Measurements from ENCODE around the gene TAF15. TPM values are rescaled to one million over a fixed set of nuclear protein-coding genes. Genes with fewer than 3 reads are reported as not detected.

TAF15 gene
- total and polyA plus RNA-seq, 2 of the 13 experiments (the other 11 are each of a cell fraction or from before 2014, with no cell fraction given): 25.2 to 26.5 TPM

DNA sequence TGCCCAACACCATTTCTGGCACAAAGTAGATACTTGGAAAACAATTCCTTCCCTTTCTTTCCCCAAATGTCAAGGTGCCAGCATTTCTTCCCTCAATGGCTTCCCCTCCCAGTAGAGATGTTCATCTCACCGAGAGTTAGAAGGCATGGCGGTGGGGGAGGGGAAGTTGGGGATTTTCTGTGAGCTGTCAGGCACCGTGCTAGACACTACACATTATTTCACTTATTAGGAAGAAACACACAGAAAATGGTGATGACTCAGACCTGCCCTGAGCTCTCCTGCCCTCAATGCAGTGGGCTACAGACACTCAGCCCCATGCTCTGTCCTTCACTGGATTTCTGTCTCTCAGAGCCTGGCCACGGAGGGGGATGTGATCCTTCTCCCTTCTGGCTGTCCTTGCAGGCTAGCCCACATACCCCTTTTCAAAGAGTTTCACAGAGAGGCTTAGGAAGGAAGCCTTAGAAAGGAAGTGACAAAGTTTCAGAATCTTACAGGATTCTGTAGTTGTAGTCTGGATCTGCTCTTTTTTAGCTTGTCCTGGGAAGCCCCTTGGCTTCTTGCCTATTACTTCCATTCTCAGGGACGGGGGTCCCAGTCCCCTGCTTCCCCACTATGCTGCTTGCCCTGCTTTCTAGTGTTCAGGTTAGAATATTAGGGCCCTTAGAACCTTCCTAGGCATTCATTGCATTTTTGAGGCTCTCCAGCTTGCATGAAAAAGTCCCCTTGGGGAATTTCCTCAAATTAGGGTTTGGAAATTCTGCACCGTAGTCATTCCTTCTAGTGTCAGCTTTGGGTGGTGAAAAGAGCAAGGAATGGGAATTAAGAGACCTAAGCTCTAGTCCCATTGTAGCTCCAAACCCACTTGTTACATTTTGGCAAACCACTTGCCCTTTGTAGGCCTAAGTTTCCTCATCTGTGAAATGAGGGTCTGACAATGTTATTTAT is 83.1 kb downstream of the TAF15 start (continued):
- TF ChIP-seq, protein P1, sequence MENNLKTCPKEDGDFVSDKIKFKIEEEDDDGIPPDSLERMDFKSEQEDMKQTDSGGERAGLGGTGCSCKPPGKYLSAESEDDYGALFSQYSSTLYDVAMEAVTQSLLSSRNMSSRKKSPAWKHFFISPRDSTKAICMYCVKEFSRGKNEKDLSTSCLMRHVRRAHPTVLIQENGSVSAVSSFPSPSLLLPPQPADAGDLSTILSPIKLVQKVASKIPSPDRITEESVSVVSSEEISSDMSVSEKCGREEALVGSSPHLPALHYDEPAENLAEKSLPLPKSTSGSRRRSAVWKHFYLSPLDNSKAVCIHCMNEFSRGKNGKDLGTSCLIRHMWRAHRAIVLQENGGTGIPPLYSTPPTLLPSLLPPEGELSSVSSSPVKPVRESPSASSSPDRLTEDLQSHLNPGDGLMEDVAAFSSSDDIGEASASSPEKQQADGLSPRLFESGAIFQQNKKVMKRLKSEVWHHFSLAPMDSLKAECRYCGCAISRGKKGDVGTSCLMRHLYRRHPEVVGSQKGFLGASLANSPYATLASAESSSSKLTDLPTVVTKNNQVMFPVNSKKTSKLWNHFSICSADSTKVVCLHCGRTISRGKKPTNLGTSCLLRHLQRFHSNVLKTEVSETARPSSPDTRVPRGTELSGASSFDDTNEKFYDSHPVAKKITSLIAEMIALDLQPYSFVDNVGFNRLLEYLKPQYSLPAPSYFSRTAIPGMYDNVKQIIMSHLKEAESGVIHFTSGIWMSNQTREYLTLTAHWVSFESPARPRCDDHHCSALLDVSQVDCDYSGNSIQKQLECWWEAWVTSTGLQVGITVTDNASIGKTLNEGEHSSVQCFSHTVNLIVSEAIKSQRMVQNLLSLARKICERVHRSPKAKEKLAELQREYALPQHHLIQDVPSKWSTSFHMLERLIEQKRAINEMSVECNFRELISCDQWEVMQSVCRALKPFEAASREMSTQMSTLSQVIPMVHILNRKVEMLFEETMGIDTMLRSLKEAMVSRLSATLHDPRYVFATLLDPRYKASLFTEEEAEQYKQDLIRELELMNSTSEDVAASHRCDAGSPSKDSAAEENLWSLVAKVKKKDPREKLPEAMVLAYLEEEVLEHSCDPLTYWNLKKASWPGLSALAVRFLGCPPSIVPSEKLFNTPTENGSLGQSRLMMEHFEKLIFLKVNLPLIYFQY (CRISPR knock-in tag; IDR thresholded peaks at IDR 0.05; ENCODE audit: borderline replicate concordance): no peak
- no peak for TF ChIP-seq HNRNPUL1 (IDR thresholded peaks at IDR 0.05; ENCODE audit: low read depth, low read length)
- TF ChIP-seq, protein P2, sequence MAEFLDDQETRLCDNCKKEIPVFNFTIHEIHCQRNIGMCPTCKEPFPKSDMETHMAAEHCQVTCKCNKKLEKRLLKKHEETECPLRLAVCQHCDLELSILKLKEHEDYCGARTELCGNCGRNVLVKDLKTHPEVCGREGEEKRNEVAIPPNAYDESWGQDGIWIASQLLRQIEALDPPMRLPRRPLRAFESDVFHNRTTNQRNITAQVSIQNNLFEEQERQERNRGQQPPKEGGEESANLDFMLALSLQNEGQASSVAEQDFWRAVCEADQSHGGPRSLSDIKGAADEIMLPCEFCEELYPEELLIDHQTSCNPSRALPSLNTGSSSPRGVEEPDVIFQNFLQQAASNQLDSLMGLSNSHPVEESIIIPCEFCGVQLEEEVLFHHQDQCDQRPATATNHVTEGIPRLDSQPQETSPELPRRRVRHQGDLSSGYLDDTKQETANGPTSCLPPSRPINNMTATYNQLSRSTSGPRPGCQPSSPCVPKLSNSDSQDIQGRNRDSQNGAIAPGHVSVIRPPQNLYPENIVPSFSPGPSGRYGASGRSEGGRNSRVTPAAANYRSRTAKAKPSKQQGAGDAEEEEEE (CRISPR knock-in tag; IDR thresholded peaks at IDR 0.05; ENCODE audit: borderline replicate concordance): no peak
- TF ChIP-seq, protein P3, sequence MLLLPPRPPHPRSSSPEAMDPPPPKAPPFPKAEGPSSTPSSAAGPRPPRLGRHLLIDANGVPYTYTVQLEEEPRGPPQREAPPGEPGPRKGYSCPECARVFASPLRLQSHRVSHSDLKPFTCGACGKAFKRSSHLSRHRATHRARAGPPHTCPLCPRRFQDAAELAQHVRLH (CRISPR knock-in tag; IDR thresholded peaks at IDR 0.05; ENCODE audit: borderline replicate concordance, low read depth): no peak
- TF ChIP-seq, protein P4, sequence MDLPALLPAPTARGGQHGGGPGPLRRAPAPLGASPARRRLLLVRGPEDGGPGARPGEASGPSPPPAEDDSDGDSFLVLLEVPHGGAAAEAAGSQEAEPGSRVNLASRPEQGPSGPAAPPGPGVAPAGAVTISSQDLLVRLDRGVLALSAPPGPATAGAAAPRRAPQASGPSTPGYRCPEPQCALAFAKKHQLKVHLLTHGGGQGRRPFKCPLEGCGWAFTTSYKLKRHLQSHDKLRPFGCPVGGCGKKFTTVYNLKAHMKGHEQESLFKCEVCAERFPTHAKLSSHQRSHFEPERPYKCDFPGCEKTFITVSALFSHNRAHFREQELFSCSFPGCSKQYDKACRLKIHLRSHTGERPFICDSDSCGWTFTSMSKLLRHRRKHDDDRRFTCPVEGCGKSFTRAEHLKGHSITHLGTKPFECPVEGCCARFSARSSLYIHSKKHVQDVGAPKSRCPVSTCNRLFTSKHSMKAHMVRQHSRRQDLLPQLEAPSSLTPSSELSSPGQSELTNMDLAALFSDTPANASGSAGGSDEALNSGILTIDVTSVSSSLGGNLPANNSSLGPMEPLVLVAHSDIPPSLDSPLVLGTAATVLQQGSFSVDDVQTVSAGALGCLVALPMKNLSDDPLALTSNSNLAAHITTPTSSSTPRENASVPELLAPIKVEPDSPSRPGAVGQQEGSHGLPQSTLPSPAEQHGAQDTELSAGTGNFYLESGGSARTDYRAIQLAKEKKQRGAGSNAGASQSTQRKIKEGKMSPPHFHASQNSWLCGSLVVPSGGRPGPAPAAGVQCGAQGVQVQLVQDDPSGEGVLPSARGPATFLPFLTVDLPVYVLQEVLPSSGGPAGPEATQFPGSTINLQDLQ (CRISPR knock-in tag; IDR thresholded peaks at IDR 0.05): no peak

Measured in HepG2 (cell line).